ENCODE results near the gene OR2V1. TPM values are rescaled to one million over a fixed set of nuclear protein-coding genes. Genes with fewer than 3 reads are reported as not detected.

Gene OR2V1
- total RNA-seq, 1 donor from 2014 or later: not detected

- Mint-ChIP-seq H3K4me1 (no peaks in the 10 kb centered on the region), H3K36me3 (ENCODE audit: low read depth) (no peaks in the 10 kb centered on the region), H3K9me3 (peaks cover 3% of the 10 kb centered on the region), H3K27ac (no peak overlapping the region), H3K27me3 (peaks cover 15% of the 10 kb centered on the region), H3K4me3 (no peak overlapping the region)
- CTCF ChIA-PET: no interaction called here
- DNase-seq (no peak), ATAC-seq (ENCODE audit: low read depth) (no peak)
- intact Hi-C loops (cut with micrococcal nuclease): no loop called here
- POLR2A ChIA-PET: no interaction called here
- TF ChIP-seq, protein P1, sequence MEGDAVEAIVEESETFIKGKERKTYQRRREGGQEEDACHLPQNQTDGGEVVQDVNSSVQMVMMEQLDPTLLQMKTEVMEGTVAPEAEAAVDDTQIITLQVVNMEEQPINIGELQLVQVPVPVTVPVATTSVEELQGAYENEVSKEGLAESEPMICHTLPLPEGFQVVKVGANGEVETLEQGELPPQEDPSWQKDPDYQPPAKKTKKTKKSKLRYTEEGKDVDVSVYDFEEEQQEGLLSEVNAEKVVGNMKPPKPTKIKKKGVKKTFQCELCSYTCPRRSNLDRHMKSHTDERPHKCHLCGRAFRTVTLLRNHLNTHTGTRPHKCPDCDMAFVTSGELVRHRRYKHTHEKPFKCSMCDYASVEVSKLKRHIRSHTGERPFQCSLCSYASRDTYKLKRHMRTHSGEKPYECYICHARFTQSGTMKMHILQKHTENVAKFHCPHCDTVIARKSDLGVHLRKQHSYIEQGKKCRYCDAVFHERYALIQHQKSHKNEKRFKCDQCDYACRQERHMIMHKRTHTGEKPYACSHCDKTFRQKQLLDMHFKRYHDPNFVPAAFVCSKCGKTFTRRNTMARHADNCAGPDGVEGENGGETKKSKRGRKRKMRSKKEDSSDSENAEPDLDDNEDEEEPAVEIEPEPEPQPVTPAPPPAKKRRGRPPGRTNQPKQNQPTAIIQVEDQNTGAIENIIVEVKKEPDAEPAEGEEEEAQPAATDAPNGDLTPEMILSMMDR (IDR thresholded peaks at IDR 0.05): no peak
These were observed 38.5 kb downstream of the OR2V1 start for GRCh38 chr5:181092428-181092827.

GRCh38 chr5:181088289-181088688, 42.7 kb downstream of the OR2V1 start:
- intact Hi-C loops (cut with micrococcal nuclease): loop anchor here (5.0 kb wide), 1 partner anchor 221 kb away; no protein-coding TSS in a partner anchor
- H3K27me3 Mint-ChIP-seq: peaks cover 10% of the 10 kb centered on the region
- no peaks in the 10 kb centered on the region for H3K36me3 Mint-ChIP-seq (ENCODE audit: low read depth)
- no peak overlapping the region for H3K4me3 Mint-ChIP-seq
- CTCF ChIA-PET: interaction anchor here (1.4 kb wide), 1 partner anchor 220 kb away, joined by 5 read pairs; no protein-coding TSS in a partner anchor
- peaks cover 3% of the 10 kb centered on the region for H3K9me3 Mint-ChIP-seq
- no peak overlapping the region for H3K27ac Mint-ChIP-seq
- DNase-seq (no peak), ATAC-seq (ENCODE audit: low read depth) (no peak)
- TF ChIP-seq, protein P1 (IDR thresholded peaks at IDR 0.05): no peak
- POLR2A ChIA-PET: no interaction called here
- no peaks in the 10 kb centered on the region for H3K4me1 Mint-ChIP-seq

DNA sequence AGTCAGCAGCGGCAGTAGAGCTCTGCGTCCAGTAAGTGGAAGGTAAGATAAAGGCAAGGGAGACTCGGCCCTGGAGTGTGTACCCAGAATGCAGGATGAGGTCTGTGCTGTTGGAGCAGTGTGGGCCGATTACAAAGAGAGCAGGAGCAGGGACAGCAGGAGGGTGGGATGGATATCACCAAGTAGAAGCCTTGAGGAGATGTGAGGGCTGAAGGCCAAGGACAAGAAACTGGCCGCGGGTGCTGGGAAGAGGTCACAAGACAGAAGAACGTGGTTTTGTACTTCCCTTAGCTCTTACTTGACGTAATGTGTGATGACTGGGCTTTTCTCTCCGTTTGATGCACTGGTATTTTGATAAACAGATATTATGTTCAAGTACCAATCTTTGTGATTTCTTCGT, 43.7 kb downstream of the OR2V1 start:
- intact Hi-C loops (cut with micrococcal nuclease): loop anchor here (5.0 kb wide), 1 partner anchor 220 kb away; no protein-coding TSS in a partner anchor
- POLR2A ChIA-PET: no interaction called here
- H3K4me1 Mint-ChIP-seq: no peaks in the 10 kb centered on the region
- no peaks in the 10 kb centered on the region for H3K36me3 Mint-ChIP-seq (ENCODE audit: low read depth)
- peaks cover 3% of the 10 kb centered on the region for H3K9me3 Mint-ChIP-seq
- CTCF ChIA-PET: interaction anchor here (1.4 kb wide), 1 partner anchor 219 kb away, joined by 5 read pairs; no protein-coding TSS in a partner anchor
- ATAC-seq (ENCODE audit: low read depth) (no peak), DNase-seq (no peak)
- no peak overlapping the region for H3K4me3 Mint-ChIP-seq
- H3K27me3 Mint-ChIP-seq: peaks cover 9% of the 10 kb centered on the region
- H3K27ac Mint-ChIP-seq: no peak overlapping the region
- TF ChIP-seq, protein P1 (IDR thresholded peaks at IDR 0.05): no peak

DNA sequence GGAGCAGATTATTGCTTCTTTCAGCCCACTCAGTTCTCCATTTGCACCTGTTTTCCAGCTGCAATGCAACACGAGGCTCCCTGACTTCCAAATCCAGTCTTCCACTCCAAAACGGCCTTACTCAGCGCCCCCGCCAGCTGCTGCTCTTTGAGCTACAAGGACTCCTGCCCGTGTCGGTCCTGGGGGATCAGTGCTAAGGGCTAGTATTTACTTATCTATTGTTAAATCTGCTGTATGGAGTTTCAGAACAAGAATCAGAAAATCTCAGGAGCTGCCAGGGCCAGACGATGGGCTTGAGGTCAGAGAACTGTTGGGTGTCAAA, 44.1 kb downstream of the OR2V1 start:
- POLR2A ChIA-PET: no interaction called here
- CTCF ChIA-PET: no interaction called here

DNA sequence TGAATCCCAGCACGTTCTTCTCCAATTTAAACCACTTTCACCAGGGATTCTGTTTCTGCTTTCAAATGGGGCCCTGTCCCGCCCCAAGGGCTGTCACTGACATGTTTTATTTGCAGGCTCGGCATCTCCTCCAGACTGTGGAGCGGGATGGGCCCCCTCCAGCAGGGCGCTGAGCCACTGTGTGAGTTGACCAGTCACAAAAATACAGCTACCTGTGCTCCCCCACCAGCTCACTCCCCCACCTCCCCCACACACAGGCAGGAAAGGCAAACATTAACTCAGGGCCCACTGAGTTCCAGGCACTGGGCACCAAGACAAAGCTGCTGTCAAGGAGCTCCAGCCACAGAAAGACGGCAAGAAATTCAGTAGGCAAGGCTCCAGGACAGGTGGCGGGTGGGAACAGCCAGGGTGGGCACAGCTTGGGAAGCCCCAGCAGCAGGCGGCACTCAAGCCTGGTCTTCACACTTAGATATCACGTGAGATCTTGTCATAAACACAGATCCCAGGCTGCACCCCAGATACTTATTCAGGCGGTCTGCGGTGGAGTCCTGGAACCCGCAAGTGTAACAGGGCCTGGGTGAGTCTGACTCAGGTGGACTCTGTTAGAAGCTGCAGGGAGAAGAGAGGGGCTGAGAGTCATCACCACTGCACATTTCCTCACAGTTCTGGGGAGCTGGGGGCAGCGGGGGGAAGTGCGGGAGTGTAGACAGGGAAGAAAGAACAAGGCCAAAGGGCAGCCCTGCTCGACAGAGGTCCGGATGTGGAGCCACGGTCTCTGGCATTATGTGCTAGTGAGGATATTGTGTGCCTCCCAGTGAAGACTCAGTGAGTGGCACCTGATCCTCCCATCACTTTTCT, 44.7 kb downstream of the OR2V1 start:
- no peak for DNase-seq
- Mint-ChIP-seq H3K27me3 (peaks cover 8% of the 10 kb centered on the region), H3K4me3 (no peak overlapping the region), H3K9me3 (peaks cover 3% of the 10 kb centered on the region), H3K27ac (no peak overlapping the region), H3K4me1 (no peaks in the 10 kb centered on the region), H3K36me3 (ENCODE audit: low read depth) (no peaks in the 10 kb centered on the region)
- CTCF ChIA-PET: no interaction called here
- POLR2A ChIA-PET: no interaction called here
- intact Hi-C loops (cut with micrococcal nuclease): loop anchor here (5.0 kb wide), 1 partner anchor 219 kb away; no protein-coding TSS in a partner anchor
- no peak for ATAC-seq (ENCODE audit: low read depth)
- TF ChIP-seq, protein P1 (IDR thresholded peaks at IDR 0.05): no peak

More for the DNA sequence above, 44.1 kb downstream of the OR2V1 start:
- Mint-ChIP-seq H3K27me3 (peaks cover 8% of the 10 kb centered on the region), H3K4me3 (no peak overlapping the region), H3K27ac (no peak overlapping the region), H3K36me3 (ENCODE audit: low read depth) (no peaks in the 10 kb centered on the region), H3K9me3 (peaks cover 3% of the 10 kb centered on the region), H3K4me1 (no peaks in the 10 kb centered on the region)
- ATAC-seq (ENCODE audit: low read depth) (no peak), DNase-seq (no peak)
- intact Hi-C loops (cut with micrococcal nuclease): loop anchor here (5.0 kb wide), 1 partner anchor 220 kb away; no protein-coding TSS in a partner anchor
- TF ChIP-seq, protein P1 (IDR thresholded peaks at IDR 0.05): no peak
